Muscle layer of colon (tissue), 2 donors: ENCODE measurements around the gene CDC27.
"Not testable (repeated sequence)": the region's sequence is repeated elsewhere in the genome, so short reads cannot be mapped to it uniquely, and the experiment has no call there.

ENCODE experiments used
- H3K27ac ChIP-seq: one replicate; pipeline ENCODE4 v1.7.0; 2013; ENCODE audit warnings: low read depth, mild to moderate bottlenecking, low read length, moderate library complexity
- H3K27me3 ChIP-seq, 2 donors: one replicate each; pipeline ENCODE4 v1.7.0; 2013; ENCODE audit warnings: low read length in 2 of 2, mild to moderate bottlenecking in 2 of 2; ENCODE audit not compliant: insufficient read depth in 2 of 2, control insufficient read depth in 1 of 2
- H3K36me3 ChIP-seq: one replicate; pipeline ENCODE4 v1.7.0; 2013; ENCODE audit warnings: mild to moderate bottlenecking, low read length; ENCODE audit not compliant: insufficient read depth
- H3K4me1 ChIP-seq: one replicate; pipeline ENCODE4 v1.7.0; 2013; ENCODE audit warnings: mild to moderate bottlenecking, low read length; ENCODE audit not compliant: insufficient read depth
- H3K4me3 ChIP-seq, 2 donors: one replicate each; pipeline ENCODE4 v1.7.0; 2013; ENCODE audit warnings: low read length in 2 of 2, low read depth in 1 of 2, mild to moderate bottlenecking in 1 of 2, moderate library complexity in 1 of 2
- H3K9ac ChIP-seq: one replicate; pipeline ENCODE4 v1.7.0; 2013; ENCODE audit warnings: low read length
- H3K9me3 ChIP-seq: one replicate; pipeline ENCODE4 v1.7.0; 2013; ENCODE audit warnings: mild to moderate bottlenecking, low read length
- donor health status: abdominal sarcoma.
- donor health status: Adenocarcinoma of cecum.

The CDC27 gene

DNA sequence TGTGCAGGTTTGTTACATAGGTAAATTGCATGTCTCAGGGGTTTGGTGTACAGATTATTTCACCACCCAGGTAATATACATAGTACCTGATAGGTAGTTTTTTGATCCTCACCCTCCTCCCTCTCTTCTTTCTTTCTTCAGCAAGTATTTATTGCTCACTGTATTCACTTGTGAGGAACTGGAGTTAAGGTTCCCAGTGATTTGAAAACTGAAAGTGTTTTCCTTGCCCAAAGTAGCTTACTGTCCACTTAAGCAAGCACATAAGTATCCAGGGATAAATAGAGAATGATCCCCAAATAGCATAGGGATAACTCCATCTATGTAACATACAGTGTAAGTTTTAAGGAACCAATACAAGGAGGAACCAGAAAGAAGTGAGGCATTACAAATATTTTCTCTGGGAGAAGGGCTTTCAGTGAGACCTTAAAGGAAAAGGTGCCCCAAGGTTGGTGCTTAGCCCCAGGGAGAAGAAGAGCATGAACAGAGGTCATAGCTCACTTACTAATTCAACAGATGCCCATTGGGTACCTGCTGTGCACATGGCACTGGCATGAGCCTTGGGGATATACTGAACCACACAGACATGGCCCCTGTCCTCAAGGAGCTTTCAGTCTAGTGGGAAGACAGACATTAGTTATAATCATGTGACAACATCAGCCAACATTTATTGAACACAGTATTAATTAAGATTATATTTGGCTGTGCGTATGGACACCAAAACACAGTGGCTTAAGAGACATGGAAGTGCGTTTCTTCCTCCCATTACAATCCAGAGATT, 37.0 kb upstream of the CDC27 start:
- Histone ChIP-seq H3K9ac (no peak overlapping the region), H3K36me3 (no peaks in the 10 kb centered on the region), H3K4me3 (no peak overlapping the region), H3K4me1 (peaks cover 25% of the 10 kb centered on the region), H3K27me3 (no peaks in the 10 kb centered on the region), H3K9me3 (no peaks in the 10 kb centered on the region), H3K27ac (peak overlapping the region; percentile 88)

GRCh38 chr17:47225436-47225858, 36.4 kb upstream of the CDC27 start:
- Histone ChIP-seq H3K4me3 (no peak overlapping the region), H3K9me3 (no peaks in the 10 kb centered on the region), H3K36me3 (no peaks in the 10 kb centered on the region), H3K9ac (no peak overlapping the region), H3K27ac (peak overlapping the region; percentile 88), H3K4me1 (peaks cover 25% of the 10 kb centered on the region), H3K27me3 (no peaks in the 10 kb centered on the region)

- H3K9me3 ChIP-seq, result no peaks in the 10 kb centered on the region
- peaks cover 25% of the 10 kb centered on the region for H3K4me1 ChIP-seq
- H3K36me3 ChIP-seq, result no peaks in the 10 kb centered on the region
- H3K4me3 ChIP-seq, result no peak overlapping the region
- no peaks in the 10 kb centered on the region for H3K27me3 ChIP-seq
- peak overlapping the region; percentile 88 for H3K27ac ChIP-seq
- H3K9ac ChIP-seq, result no peak overlapping the region
These were observed 35.9 kb upstream of the CDC27 start for GRCh38 chr17:47224966-47225365.

DNA sequence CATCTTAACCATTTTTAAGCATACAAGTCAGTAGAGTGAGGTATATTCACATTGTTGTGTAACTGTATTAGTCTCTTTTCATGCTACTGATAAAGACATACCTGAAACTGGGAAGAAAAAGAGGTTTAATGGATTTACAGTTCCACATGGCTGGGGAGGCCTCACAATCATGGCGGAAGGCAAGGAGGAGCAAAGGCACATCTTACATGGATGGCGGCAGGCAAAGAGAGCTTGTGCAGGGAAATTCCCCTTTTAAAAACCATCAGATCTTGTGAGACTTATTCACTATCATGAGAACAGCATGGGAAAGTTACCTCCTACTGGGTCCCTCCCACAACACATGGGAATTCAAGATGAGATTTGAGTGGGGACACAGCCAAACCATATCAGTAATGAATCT, 35.0 kb upstream of the CDC27 start:
- not testable (repeated sequence) for H3K27me3 ChIP-seq, H3K4me3 ChIP-seq, H3K36me3 ChIP-seq, H3K9me3 ChIP-seq, H3K27ac ChIP-seq, H3K9ac ChIP-seq
- H3K4me1 ChIP-seq, result peaks cover 21% of the 10 kb centered on the region

DNA sequence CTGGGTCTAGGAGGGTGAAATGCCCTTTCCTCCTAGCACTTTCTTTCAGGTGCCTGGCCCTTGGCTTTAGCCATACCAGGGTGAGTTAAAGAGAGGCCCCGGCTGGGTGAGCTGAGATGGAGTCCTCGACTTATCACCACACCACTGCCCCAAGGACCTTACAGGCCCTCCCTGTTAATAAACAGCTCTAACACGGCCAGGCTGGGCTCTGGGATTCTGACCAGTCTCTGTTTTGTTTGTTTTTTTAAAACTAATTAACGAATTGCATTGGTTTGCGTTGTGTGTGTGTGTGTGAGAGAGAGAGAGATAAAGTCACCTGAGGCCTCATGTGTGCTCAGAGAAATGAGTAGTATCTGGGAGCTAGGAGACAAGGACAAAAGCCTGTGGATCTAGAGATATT, 34.4 kb upstream of the CDC27 start:
- Histone ChIP-seq H3K36me3 (no peaks in the 10 kb centered on the region), H3K27ac (no peak overlapping the region), H3K27me3 (no peaks in the 10 kb centered on the region), H3K9me3 (no peaks in the 10 kb centered on the region), H3K4me1 (peaks cover 21% of the 10 kb centered on the region), H3K4me3 (no peak overlapping the region), H3K9ac (no peak overlapping the region)

DNA sequence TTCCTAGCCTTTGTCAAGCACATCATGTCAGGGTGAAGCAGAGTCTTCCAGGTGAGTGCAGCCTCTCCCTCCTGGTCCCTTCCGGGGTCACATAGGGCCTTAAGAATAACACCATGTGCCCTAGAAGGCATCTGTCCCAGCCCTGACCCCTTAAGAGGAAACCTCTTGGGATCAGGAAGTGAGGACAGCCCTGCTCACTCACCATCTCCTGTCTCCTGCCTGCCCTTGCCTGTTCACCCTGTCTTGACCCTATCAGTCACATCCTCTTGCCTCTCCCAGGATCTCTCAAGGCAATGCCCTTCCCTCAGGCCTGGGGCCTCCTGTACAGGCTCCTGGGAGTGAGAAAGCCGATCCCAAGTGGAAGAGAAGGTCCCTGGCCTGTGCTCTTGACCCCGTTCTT, 33.9 kb upstream of the CDC27 start:
- Histone ChIP-seq H3K9ac (no peak overlapping the region), H3K4me3 (no peak overlapping the region), H3K27ac (no peak overlapping the region), H3K27me3 (no peaks in the 10 kb centered on the region), H3K9me3 (no peaks in the 10 kb centered on the region), H3K4me1 (peaks cover 21% of the 10 kb centered on the region), H3K36me3 (no peaks in the 10 kb centered on the region)

DNA sequence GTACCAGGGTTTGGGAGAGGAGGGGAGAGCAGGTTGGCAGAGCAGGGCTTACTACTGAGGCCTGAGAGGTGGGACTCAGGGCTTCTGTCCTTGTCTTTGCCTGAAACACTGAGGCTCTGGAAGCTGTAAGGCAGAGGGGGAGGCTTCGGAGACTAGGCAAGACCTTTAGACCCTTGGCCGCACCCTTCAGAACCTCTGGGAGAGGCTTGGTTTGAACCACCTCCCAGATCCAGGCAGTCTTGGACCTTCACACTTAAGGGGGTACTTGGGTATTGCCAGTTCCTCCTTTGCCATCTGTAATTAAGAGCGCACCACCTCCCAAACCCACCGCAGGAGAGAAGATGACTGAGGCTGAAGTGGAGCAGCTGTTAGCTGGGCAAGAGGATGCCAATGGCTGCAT, 33.0 kb upstream of the CDC27 start:
- H3K9ac ChIP-seq, result no peak overlapping the region
- H3K27ac ChIP-seq, result no peak overlapping the region
- H3K27me3 ChIP-seq, result no peaks in the 10 kb centered on the region
- H3K4me1 ChIP-seq, result peaks cover 21% of the 10 kb centered on the region
- no peak overlapping the region for H3K4me3 ChIP-seq
- H3K36me3 ChIP-seq, result no peaks in the 10 kb centered on the region
- no peaks in the 10 kb centered on the region for H3K9me3 ChIP-seq

GRCh38 chr17:47221154-47221553, 32.1 kb upstream of the CDC27 start:
- Histone ChIP-seq H3K9me3 (no peaks in the 10 kb centered on the region), H3K9ac (no peak overlapping the region), H3K4me1 (peaks cover 18% of the 10 kb centered on the region), H3K36me3 (no peaks in the 10 kb centered on the region), H3K27ac (no peak overlapping the region), H3K4me3 (no peak overlapping the region), H3K27me3 (no peaks in the 10 kb centered on the region)

GRCh38 chr17:47220531-47220999, 31.5 kb upstream of the CDC27 start:
- Histone ChIP-seq H3K9ac (no peak overlapping the region), H3K27ac (no peak overlapping the region), H3K36me3 (no peaks in the 10 kb centered on the region), H3K4me3 (no peak overlapping the region), H3K27me3 (no peaks in the 10 kb centered on the region), H3K9me3 (no peaks in the 10 kb centered on the region), H3K4me1 (peaks cover 12% of the 10 kb centered on the region)

DNA sequence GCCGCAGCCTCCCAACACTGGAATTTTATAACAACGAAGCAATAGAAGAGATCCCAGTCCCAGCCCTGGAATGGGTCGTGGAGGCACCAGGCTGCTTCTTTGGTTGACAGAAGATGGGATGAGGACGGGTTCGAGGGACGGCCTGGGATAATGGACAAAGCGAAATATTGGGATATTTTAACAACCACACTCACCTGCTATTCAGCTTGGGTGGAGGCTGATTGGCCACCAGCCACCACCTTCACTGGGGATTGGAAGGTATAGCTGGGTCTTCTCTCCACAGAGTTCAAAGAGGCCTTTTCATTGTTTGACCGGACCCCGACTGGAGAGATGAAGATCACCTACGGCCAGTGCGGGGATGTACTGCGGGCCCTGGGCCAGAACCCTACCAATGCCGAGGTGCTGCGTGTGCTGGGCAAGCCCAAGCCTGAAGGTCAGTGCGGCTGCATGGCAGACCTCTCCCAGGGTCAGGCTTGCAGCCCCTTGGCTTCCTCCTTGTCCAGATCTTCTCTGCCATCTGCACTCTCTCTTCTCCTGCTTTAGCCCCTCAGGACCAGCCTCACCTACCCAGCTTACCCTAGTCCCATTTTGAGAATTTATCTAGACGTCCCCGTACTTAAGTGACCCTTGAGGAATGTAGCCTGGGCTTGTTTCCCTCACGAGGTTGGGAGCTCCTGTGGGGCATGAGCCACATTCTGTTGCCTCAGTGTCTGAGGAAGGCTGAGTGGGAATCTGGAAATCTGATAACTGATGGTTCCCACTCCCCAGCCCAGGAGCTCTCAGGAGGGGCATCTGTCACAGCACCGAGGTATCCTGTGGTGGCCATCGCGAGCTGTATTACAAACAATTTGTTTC, 30.8 kb upstream of the CDC27 start:
- Histone ChIP-seq H3K9ac (no peak overlapping the region), H3K9me3 (no peaks in the 10 kb centered on the region), H3K4me3 (no peak overlapping the region), H3K4me1 (peaks cover 5% of the 10 kb centered on the region), H3K36me3 (no peaks in the 10 kb centered on the region), H3K27ac (no peak overlapping the region), H3K27me3 (no peaks in the 10 kb centered on the region)

DNA sequence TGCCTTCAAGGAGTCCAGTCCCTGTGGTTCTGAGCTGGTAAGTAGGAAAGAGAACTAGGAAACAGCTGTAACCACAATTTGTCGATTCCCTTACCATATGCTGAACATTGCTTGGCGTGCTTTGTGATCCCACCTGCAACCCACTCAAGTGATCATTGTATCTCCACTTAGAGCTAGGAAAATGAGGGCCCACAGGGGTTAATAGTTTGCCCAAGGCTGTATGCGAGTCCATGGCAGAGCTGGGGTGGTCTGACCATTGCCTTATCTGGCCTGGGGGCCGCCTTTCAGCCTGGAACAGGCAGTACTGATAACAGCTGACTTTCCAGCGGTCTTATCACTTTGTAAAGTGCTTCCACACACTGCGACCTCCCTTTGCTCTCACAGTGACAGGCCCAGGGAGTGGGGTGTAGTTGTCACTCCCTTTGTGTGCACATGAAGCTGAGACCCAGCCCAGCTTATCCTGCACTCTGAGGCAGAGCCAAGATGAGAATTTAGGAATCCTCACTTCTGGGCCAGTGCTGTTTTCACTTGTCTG, 29.9 kb upstream of the CDC27 start:
- H3K4me1 ChIP-seq, result no peaks in the 10 kb centered on the region
- H3K27me3 ChIP-seq, result no peaks in the 10 kb centered on the region
- H3K36me3 ChIP-seq, result no peaks in the 10 kb centered on the region
- H3K4me3 ChIP-seq, result no peak overlapping the region
- no peaks in the 10 kb centered on the region for H3K9me3 ChIP-seq
- H3K27ac ChIP-seq, result no peak overlapping the region
- H3K9ac ChIP-seq, result no peak overlapping the region
